Endothelial cell of umbilical vein (primary cell): Measurements from ENCODE around the gene SGPL1. TPM values are rescaled to one million over a fixed set of nuclear protein-coding genes. Genes with fewer than 3 reads are reported as not detected.

Experiments used
- BruUV-seq: library from RNA; stranded (reverse); fragments of 400-500 nt; replicated peaks from 2 replicates; lab custom pipeline; 2021; lab: Mats Ljungman, UMichigan
- CTCF ChIA-PET: fragments of 300-600, 350-600 bp; sonication (Branson Sonifier 250); formaldehyde crosslinking; loops from one replicate; lab custom pipeline; 2021; ENCODE audit warnings: antibody characterized with exemption, inconsistent platforms; lab: Charles Lee
- POLR2A ChIA-PET: fragments of 300-600, 350-600 bp; sonication (Branson Sonifier 250); formaldehyde crosslinking; loops from one replicate; lab custom pipeline; 2021; ENCODE audit warnings: antibody characterized with exemption, inconsistent platforms; lab: Charles Lee
- DNase-seq: peaks from one replicate; pipeline ENCODE4 v3.0.0-alpha.2; 2011; ENCODE audit warnings: low read depth, low spot score
- FAIRE-seq: peaks from 2 replicates; lab custom pipeline; 2011; peaks lifted over from hg19 to GRCh38; lab: Jason Lieb, UNC
- H2AFZ ChIP-seq: 2 replicates; pipeline ENCODE4 v1.6.0; 2012; ENCODE audit warnings: low read depth, low read length, control low read depth, inconsistent platforms
- H3K27ac ChIP-seq: 2 replicates; pipeline ENCODE4 v1.5.1; 2011; ENCODE audit warnings: low read depth, mild to moderate bottlenecking, control low read depth, low read length, moderate library complexity; ENCODE audit not compliant: insufficient read depth
- H3K27me3 ChIP-seq, 2 experiments: 2 replicates each; pipeline versions ENCODE4 v1.6.0 to v1.6.1; 2011; ENCODE audit warnings: low read length in 2 of 2, mixed read lengths in 1 of 2; ENCODE audit not compliant: control insufficient read depth in 2 of 2, insufficient read depth in 2 of 2
- H3K36me3 ChIP-seq, 2 experiments: 2 replicates in 1 of 2; 3 replicates in 1 of 2; pipeline ENCODE4 v1.5.1; 2011; ENCODE audit warnings: low read length in 2 of 2, mild to moderate bottlenecking in 1 of 2, moderate library complexity in 1 of 2; ENCODE audit not compliant: control insufficient read depth in 2 of 2, insufficient read depth in 2 of 2; ENCODE audit errors: extremely low read depth in 1 of 2
- H3K4me1 ChIP-seq: 3 replicates; pipeline ENCODE4 v1.5.1; 2011; ENCODE audit warnings: mild to moderate bottlenecking, low read length; ENCODE audit not compliant: control insufficient read depth, insufficient read depth; ENCODE audit errors: extremely low read depth
- H3K4me2 ChIP-seq: 2 replicates; pipeline ENCODE4 v1.6.1; 2011; ENCODE audit warnings: low read length, control low read depth, mixed read lengths; ENCODE audit not compliant: insufficient read depth
- H3K4me3 ChIP-seq, 3 experiments: fragments of 200-600 bp in 1 of 3; sonication (generic), shearing (Covaris generic) in 1 of 3; replicated peaks in 1 of 3; 2 replicates each; pipeline ENCODE4 v1.5.1; 2011 to 2016; ENCODE audit warnings: control low read depth in 3 of 3, low read length in 3 of 3, mild to moderate bottlenecking in 2 of 3, inconsistent platforms in 1 of 3, low read depth in 1 of 3, moderate library complexity in 1 of 3; ENCODE audit not compliant: insufficient read depth in 1 of 3
- H3K79me2 ChIP-seq: 2 replicates; pipeline ENCODE4 v1.6.0; 2012; ENCODE audit warnings: low read length, inconsistent platforms; ENCODE audit not compliant: control insufficient read depth, insufficient read depth
- H3K9ac ChIP-seq: replicated peaks from 2 replicates; pipeline ENCODE3; 2011; ENCODE audit warnings: low read length, control low read depth; ENCODE audit not compliant: insufficient read depth; ENCODE audit errors: extremely low read depth
- H3K9me1 ChIP-seq: replicated peaks from 3 replicates; pipeline ENCODE4 v1.6.0; 2011; ENCODE audit warnings: mild to moderate bottlenecking, low read length; ENCODE audit not compliant: control insufficient read depth, insufficient read depth; ENCODE audit errors: extremely low read depth
- H3K9me3 ChIP-seq: replicated peaks from 2 replicates; pipeline ENCODE4 v1.5.1; 2012; ENCODE audit warnings: low read length, inconsistent platforms; ENCODE audit not compliant: control insufficient read depth, insufficient read depth
- H4K20me1 ChIP-seq: replicated peaks from 2 replicates; pipeline ENCODE3; 2011; ENCODE audit warnings: mild to moderate bottlenecking, low read length; ENCODE audit not compliant: control insufficient read depth, insufficient read depth; ENCODE audit errors: extremely low read depth
- EZH2 ChIP-seq: IDR thresholded peaks from 2 replicates; pipeline ENCODE4 v1.6.1; 2012; ENCODE audit warnings: borderline replicate concordance, low read depth, mild to moderate bottlenecking, moderate library complexity, low read length, inconsistent platforms; ENCODE audit not compliant: severe bottlenecking
- FOS ChIP-seq: IDR thresholded peaks from 2 replicates; pipeline ENCODE4 v1.6.1; 2011; ENCODE audit warnings: mild to moderate bottlenecking, low read length, moderate library complexity, borderline replicate concordance; ENCODE audit not compliant: insufficient read depth
- GATA2 ChIP-seq: IDR thresholded peaks from 2 replicates; pipeline ENCODE4 v1.7.0; 2011; ENCODE audit warnings: low read depth, mild to moderate bottlenecking, moderate library complexity, mixed read lengths, low read length; ENCODE audit not compliant: insufficient read length, insufficient read depth
- JUN ChIP-seq: IDR thresholded peaks from 2 replicates; pipeline ENCODE4 v1.6.1; 2011; ENCODE audit warnings: borderline replicate concordance, low read depth; ENCODE audit not compliant: insufficient read length, insufficient read depth
- MAX ChIP-seq: IDR thresholded peaks from 2 replicates; pipeline ENCODE4 v1.6.1; 2011; ENCODE audit not compliant: insufficient read depth, insufficient read length
- MYC ChIP-seq: IDR thresholded peaks from one replicate; pipeline ENCODE4 v1.6.1; 2011; ENCODE audit warnings: mild to moderate bottlenecking, low read depth, low read length
- POLR2A ChIP-seq: IDR thresholded peaks from 2 replicates; pipeline ENCODE4 v1.6.1; 2012; ENCODE audit warnings: low read depth, mild to moderate bottlenecking, control low read depth, low read length
- POLR2AphosphoS5 ChIP-seq: IDR thresholded peaks from 2 replicates; pipeline ENCODE4 v1.6.1; 2012; ENCODE audit warnings: low read depth, mild to moderate bottlenecking, control low read depth, low read length, moderate library complexity; ENCODE audit not compliant: insufficient read depth
- dilution Hi-C: fragments of 300-500 bp; cut with MboI; formaldehyde crosslinking; loops from one replicate; pipeline ENCODE4 v1.15.0; 2019; ENCODE audit warnings: low sequenced_read_pairs; ENCODE audit not compliant: extremely low pct_ligation_motif_present
- intact Hi-C: fragments of 100-400 bp; cut with micrococcal nuclease; formaldehyde crosslinking; loops from one replicate; pipeline ENCODE4 v1.10.0; 2022
- polyA plus RNA-seq, 4 experiments: library from polyadenylated mRNA; depleted of rRNA in 3 of 4; stranded (reverse) in 3 of 4; unstranded in 1 of 4; fragments of >200 nt; gene quantifications; 2 replicates each; pipeline versions ENCODE4 v1.2.1 to v1.2.3, GENCODE V29; 2011 to 2012; ENCODE audit warnings: missing spikeins in 1 of 4
- total RNA-seq: library from RNA; stranded (reverse); gene quantifications from 2 replicates; pipeline ENCODE4 v1.2.3, GENCODE V29; 2021
- TF ChIP-seq, protein P1 (sequence below), 2 donors: IDR thresholded peaks; 1 replicate in 1 of 2; 2 replicates in 1 of 2; pipeline ENCODE4 v1.5.1; 2011; ENCODE audit warnings: low read length in 2 of 2, mild to moderate bottlenecking in 2 of 2, moderate library complexity in 2 of 2, control low read depth in 1 of 2, inconsistent platforms in 1 of 2, low read depth in 1 of 2; ENCODE audit not compliant: insufficient read depth in 1 of 2; ENCODE audit errors: extremely low read depth in 1 of 2

SGPL1 gene
- total and polyA plus RNA-seq, 2 donors (not counting 3 experiments of a cell fraction or from before 2014, with no cell fraction given), result 11.4 to 25.2 TPM

DNA sequence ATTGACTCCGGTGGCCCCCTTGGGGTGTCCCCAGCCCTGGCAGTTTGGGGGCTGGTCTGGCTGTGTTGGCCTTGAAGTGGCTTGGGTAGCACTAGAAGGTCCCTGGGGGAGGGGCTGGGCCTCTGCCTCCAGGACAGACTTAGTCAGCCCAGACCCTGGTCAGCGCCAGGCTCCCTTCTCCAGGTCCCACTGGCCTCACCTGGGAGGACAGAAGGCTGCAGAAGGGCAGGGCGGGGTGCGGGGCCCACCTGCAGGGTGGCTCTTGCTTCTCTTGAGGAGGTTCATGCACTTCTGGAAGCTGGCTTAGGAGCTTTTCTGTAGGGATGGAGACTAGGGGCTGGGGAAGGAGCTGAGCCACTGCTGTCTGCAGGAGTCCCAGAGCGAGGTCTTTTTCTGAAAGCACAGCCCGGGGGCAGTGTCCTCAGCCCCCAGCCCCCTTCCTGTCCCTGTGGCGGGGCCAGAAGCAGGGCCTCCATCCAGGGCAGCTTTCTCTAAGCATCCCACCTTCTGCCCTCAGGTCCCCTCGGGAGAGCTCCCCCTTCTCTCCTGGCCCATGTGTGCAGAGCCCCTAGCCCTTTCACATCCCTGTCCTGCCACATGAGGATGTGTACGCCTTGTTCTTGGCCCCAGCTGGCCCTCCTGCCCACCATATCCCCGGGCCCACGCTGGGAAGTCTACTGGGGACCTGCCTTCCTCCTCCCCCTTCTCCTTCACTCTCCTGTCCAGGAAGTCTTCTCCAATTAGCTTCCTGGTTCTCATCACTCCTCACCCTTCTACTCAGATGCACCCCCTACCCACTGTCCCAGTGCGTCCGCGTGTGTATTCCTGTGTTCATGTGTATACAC is 41.6 kb upstream of the SGPL1 start:
- ChIA-PET POLR2A (no interaction called here), CTCF (interaction anchor here (1.0 to 1.6 kb wide), 2 partner anchors 15 to 16 kb away, joined by 3 read pairs; no protein-coding TSS in a partner anchor)
- H3K36me3 ChIP-seq, result no peaks in the 10 kb centered on the region
- no peaks in the 10 kb centered on the region for H3K9me1 ChIP-seq
- no peak for DNase-seq
- no peak overlapping the region for H3K4me3 ChIP-seq
- H3K79me2 ChIP-seq, result no peaks in the 10 kb centered on the region
- H3K27ac ChIP-seq, result no peak overlapping the region
- H3K9ac ChIP-seq, result no peak overlapping the region
- dilution Hi-C loops, result no loop called here
- H3K4me1 ChIP-seq, result no peaks in the 10 kb centered on the region
- no peak overlapping the region for H2AFZ ChIP-seq
- no peak for TF ChIP-seq JUN
- no peaks in the 10 kb centered on the region for H4K20me1 ChIP-seq
- intact Hi-C loops, result no loop called here
- H3K4me2 ChIP-seq, result no peak overlapping the region
- BruUV-seq, result no TSS peak
- H3K27me3 ChIP-seq, result peaks cover 2 to 3% of the 10 kb centered on the region in 2 experiments
- H3K9me3 ChIP-seq, result no peaks in the 10 kb centered on the region
- FAIRE-seq, result no peak

DNA sequence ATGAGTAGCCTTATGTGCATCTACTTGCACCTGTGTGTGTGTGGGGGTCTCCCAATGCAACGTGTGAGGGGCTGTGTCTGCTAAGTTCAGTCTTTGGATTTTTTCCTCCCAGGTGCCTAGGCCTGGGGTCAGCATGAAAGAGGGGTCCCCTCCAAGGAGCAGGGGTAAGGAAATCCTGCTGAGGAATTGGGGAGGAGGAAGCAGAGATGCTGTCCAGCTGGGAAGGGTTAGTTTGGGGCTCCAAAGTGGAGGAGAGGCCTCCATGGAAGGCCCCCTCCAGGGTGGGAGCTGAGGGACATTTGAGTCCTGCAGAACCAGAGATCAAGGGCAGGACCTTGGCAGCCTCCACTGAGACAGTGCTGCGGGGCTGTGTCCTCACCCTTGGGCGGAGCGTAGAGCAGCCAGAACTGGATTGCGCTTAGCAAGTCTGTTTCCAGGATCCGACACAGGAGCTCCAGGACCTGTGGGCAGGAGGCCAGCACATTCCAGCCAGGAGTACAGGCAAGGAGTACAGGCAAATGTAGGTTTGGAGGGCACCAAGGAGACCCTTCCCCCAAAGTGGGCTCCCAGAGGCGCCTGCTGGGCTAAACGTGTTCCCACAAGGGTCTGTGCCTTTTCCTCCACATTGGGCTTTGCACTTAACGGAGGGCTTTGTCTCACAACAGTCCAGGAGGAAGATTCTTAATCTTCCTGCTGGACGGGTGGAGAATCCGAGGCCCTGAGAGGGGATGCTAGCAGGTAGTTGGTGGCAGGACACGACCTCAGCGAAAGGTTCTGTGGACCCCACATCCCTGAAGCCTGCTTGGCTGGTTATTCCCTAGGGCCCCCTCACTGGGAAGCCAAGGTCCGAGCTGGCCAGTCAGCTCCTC is 40.7 kb upstream of the SGPL1 start:
- intact Hi-C loops, result no loop called here
- Histone ChIP-seq H3K36me3 (no peaks in the 10 kb centered on the region), H3K27ac (no peak overlapping the region), H2AFZ (no peak overlapping the region), H3K27me3 (peaks cover 2 to 3% of the 10 kb centered on the region in 2 experiments), H3K9me3 (no peaks in the 10 kb centered on the region), H3K79me2 (no peaks in the 10 kb centered on the region), H4K20me1 (no peaks in the 10 kb centered on the region), H3K4me1 (no peaks in the 10 kb centered on the region), H3K4me3 (no peak overlapping the region), H3K4me2 (no peak overlapping the region), H3K9ac (no peak overlapping the region), H3K9me1 (no peaks in the 10 kb centered on the region)
- DNase-seq (no peak), FAIRE-seq (no peak)
- BruUV-seq, result no TSS peak
- POLR2A ChIA-PET, result no interaction called here
- TF ChIP-seq FOS, result no peak
- no peak for TF ChIP-seq EZH2
- no peak for TF ChIP-seq MYC
- TF ChIP-seq, protein P1, sequence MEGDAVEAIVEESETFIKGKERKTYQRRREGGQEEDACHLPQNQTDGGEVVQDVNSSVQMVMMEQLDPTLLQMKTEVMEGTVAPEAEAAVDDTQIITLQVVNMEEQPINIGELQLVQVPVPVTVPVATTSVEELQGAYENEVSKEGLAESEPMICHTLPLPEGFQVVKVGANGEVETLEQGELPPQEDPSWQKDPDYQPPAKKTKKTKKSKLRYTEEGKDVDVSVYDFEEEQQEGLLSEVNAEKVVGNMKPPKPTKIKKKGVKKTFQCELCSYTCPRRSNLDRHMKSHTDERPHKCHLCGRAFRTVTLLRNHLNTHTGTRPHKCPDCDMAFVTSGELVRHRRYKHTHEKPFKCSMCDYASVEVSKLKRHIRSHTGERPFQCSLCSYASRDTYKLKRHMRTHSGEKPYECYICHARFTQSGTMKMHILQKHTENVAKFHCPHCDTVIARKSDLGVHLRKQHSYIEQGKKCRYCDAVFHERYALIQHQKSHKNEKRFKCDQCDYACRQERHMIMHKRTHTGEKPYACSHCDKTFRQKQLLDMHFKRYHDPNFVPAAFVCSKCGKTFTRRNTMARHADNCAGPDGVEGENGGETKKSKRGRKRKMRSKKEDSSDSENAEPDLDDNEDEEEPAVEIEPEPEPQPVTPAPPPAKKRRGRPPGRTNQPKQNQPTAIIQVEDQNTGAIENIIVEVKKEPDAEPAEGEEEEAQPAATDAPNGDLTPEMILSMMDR (IDR thresholded peaks at IDR 0.05; ENCODE audit: extremely low read depth in 1 of 2, insufficient read depth in 1 of 2, low read depth in 1 of 2, low read length in 2 of 2), result no peak
- TF ChIP-seq MAX, result no peak
- TF ChIP-seq POLR2AphosphoS5, result no peak
- no peak for TF ChIP-seq GATA2
- TF ChIP-seq POLR2A, result no peak
- TF ChIP-seq JUN, result no peak
- dilution Hi-C loops, result no loop called here
- CTCF ChIA-PET, result interaction anchor here (1.0 to 1.6 kb wide), 2 partner anchors 15 to 16 kb away, joined by 3 read pairs; no protein-coding TSS in a partner anchor
